Measurements from ENCODE around the gene FRRS1L. TPM values are rescaled to one million over a fixed set of nuclear protein-coding genes. Genes with fewer than 3 reads are reported as not detected.

FRRS1L gene
- total and polyA plus RNA-seq, 2 of the 13 experiments (the other 11 are each of a cell fraction or from before 2014, with no cell fraction given), result 0.02 to 0.03 TPM

- TF ChIP-seq MAX (IDR thresholded peaks at IDR 0.05) (no peak), ZNF652 (CRISPR knock-in tag; IDR thresholded peaks at IDR 0.05; ENCODE audit: borderline replicate concordance, low read depth) (peak; percentile 94), CEBPB (IDR thresholded peaks at IDR 0.05; ENCODE audit: borderline replicate concordance, low read depth, low read length) (peak; percentile 94), FOSL2 (CRISPR knock-in tag; IDR thresholded peaks at IDR 0.05) (peak; percentile 90), PHF8 (CRISPR knock-in tag; IDR thresholded peaks at IDR 0.05) (no peak), NFYC (CRISPR knock-in tag; IDR thresholded peaks at IDR 0.05) (no peak), NCOR1 (IDR thresholded peaks at IDR 0.05; ENCODE audit: borderline replicate concordance, low read length) (0 out of 2 replicates have a peak, but pooled peaks have one; percentile 21), HCFC1 (IDR thresholded peaks at IDR 0.05; ENCODE audit: low read depth, low read length) (no peak), ZNF816 (CRISPR knock-in tag; IDR thresholded peaks at IDR 0.05; ENCODE audit: borderline replicate concordance) (no peak), SMYD3 (CRISPR knock-in tag; IDR thresholded peaks at IDR 0.05) (no peak), ZNF232 (CRISPR knock-in tag; IDR thresholded peaks at IDR 0.05; ENCODE audit: borderline replicate concordance) (no peak), CEBPG (CRISPR knock-in tag; IDR thresholded peaks at IDR 0.05) (peak; percentile 82), E2F2 (CRISPR knock-in tag; IDR thresholded peaks at IDR 0.05; ENCODE audit: borderline replicate concordance) (no peak), FOXA1 (IDR thresholded peaks at IDR 0.05) (no peak), FOXA1 (CRISPR knock-in tag; IDR thresholded peaks at IDR 0.05) (peak; percentile 17; the same call in 1 of the 2 replicates), SIX4 (CRISPR knock-in tag; IDR thresholded peaks at IDR 0.05) (no peak), ZFP91 (CRISPR knock-in tag; IDR thresholded peaks at IDR 0.05; ENCODE audit: borderline replicate concordance) (no peak), IRX3 (CRISPR knock-in tag; IDR thresholded peaks at IDR 0.05; ENCODE audit: borderline replicate concordance, low read depth) (no peak), PITX1 (CRISPR knock-in tag; IDR thresholded peaks at IDR 0.05) (no peak), ZBTB43 (CRISPR knock-in tag; conservative IDR thresholded peaks at IDR 0.05) (no peak), NR2F1 (CRISPR knock-in tag; IDR thresholded peaks at IDR 0.05) (peak in 1 of 2 experiments; percentile 43; a peak in 1 of 4 replicates), EP300 (IDR thresholded peaks at IDR 0.05; ENCODE audit: low read depth in 2 of 2, low read length in 2 of 2) (peak in 1 of 2 experiments; percentile 71; a peak in 2 of 4 replicates), EP300 (CRISPR knock-in tag; IDR thresholded peaks at IDR 0.05; ENCODE audit: borderline replicate concordance) (no peak), ZNF12 (CRISPR knock-in tag; IDR thresholded peaks at IDR 0.05) (peak; percentile 82), ELF4 (CRISPR knock-in tag; IDR thresholded peaks at IDR 0.05; ENCODE audit: borderline replicate concordance) (no peak), ZNF343 (CRISPR knock-in tag; IDR thresholded peaks at IDR 0.05) (no peak), ZNF569 (CRISPR knock-in tag; IDR thresholded peaks at IDR 0.05; ENCODE audit: borderline replicate concordance) (no peak), MEIS1 (CRISPR knock-in tag; IDR thresholded peaks at IDR 0.05; ENCODE audit: borderline replicate concordance) (no peak), TOPORS (CRISPR knock-in tag; IDR thresholded peaks at IDR 0.05) (no peak)
Measured at GRCh38 chr9:109168170-109168569, 1.1 kb upstream of the FRRS1L start (continued).

Data from HepG2 (cell line).